ENCODE measurements around the gene CNTD1.
"Not testable (repeated sequence)": the region's sequence is repeated elsewhere in the genome, so short reads cannot be mapped to it uniquely, and the experiment has no call there.

Gene CNTD1, protein sequence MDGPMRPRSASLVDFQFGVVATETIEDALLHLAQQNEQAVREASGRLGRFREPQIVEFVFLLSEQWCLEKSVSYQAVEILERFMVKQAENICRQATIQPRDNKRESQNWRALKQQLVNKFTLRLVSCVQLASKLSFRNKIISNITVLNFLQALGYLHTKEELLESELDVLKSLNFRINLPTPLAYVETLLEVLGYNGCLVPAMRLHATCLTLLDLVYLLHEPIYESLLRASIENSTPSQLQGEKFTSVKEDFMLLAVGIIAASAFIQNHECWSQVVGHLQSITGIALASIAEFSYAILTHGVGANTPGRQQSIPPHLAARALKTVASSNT

DNA sequence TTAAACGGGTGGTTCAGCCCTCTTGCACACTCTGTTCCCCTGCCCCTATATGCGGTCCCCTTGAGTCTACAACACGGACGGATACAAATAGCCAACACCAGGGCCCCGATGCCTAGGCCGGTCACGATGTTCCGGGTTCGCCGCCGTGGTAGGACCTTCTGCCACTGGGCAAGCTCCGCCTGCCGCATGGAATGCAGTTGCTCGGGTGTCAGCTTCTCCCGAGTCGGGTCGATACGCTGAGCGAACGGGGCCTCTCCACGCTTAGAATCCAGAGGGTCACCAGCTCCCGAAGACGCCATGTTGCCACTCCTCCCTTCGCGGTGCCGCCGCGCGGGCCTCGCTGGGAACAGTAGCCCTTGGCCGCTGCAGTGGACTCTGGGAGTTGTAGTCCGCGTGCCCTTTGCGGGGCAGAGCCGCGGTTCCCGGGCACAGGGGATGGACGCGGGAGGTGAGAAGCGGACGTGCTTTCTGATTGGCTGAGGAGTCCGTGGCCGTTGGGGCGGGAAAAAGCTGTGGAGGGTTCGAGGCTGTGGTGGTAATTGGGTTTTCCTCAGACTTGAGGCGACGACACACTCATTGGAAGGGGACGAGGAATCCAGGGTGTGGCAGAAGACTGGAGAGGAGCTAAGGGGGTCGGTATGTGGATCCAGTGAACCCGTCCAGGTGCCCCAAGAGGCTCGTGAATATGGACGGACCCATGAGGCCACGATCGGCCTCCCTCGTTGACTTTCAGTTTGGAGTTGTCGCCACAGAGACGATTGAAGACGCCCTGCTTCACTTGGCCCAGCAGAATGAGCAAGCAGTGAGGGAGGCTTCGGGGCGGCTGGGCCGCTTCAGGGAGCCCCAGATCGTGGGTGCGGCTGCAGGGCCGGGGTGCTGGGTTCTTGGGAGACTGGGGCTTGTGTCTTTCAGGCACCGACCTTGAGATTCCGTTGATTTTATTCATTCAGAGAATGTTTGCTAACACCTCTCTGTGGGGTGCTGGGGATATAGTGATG is at the start of gene CNTD1, which contains the start of gene COA3:
Gene CNTD1, plus strand, starts transcription at position 479 of the 998 bp plus-strand sequence. Its CDS starts 207 bp downstream, at position 686.
Gene COA3, minus strand, starts transcription at position 322 of the 998 bp plus-strand sequence. Its CDS starts 23 bp downstream, at position 299.
- peak; percentile 91 for DNase-seq

DNA sequence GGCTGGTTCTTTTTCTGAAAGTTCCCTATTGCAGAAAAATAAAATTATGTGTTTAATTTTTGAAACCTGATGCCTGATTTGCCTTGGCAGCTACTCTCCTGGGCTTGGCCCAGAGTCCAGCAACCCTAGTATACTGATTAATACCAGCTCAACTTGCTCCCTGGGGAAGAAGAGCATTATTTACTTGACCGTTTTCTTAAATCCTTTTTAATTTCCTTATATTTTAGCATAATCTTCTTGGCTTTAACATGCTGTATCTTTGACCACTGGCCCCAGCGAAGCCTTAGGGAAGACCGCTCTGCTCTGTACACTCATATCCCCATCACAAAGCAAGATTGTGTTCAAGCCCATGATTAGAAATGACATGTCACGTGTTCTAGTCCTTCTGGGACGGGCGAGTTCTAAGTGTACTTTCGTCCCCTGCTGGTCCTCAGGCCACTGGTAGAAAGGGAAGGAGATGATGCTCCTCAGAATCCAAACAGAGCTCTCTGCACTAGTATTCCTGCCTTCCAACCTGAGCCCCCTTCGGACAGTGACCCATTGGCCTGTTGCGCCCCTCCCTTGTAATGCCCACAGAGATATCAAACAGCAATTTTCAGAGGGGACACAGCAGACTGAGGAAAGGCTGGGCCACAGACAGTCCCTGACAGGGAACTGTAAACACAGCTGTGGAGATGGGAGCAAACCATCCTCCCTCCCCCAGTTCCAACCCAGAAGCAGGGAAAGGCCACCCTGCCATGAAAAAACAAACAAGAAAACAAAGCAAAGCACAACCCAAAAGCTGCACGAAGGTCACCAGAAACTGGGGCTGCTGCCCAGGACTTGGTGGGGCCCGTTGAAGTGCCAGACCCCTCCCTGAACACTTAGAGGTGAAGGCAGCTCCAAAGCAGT is 49.5 kb upstream of the CNTD1 start:
- no peak for DNase-seq

DNA sequence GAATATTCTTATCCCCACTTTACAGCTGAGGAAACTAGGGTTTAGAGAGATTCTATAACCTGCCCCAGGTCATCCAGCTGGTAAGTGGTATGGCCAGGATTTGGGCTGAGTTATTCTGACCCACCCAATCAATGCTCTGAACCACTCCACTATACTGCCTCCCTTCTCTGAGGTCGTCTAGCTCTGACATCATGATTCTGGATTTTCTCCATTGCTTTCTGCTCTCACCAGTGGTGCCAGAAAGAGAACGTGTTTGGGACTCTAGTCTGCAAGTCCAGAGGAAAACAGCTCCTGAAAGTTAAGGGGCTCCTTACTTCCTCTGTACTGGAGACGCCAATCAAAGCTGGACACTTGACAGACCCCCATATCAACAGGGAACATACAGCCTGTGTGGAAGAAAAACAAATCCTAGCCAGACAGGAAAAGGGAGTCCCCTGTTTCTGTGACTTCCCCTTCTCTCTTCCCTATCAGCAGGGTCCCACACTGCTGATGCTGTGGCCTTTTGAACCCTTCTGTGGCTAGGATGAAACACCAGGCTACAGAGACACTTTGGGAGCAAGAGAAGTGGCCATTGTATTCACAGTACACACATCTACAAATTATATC is 47.8 kb upstream of the CNTD1 start:
- no peak for DNase-seq

DNA sequence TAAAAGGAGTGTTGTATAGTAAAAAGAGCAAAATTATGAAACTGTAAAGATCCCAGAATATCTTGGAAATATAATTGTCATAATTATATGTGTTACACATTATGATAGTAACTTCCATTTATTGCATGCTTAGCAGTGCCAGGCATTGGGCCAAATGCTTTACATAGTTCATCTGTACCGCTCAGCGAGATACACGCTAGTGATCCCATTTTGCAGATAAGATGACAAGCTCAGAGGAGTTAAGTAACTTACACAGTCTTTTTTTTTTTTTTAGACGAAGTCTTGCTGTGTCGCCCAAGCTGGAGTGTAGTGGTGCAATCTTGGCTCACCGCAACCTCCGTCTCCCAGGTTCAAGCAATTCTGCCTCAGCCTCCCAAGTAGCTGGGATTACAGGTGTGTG is 47.0 kb upstream of the CNTD1 start:
- no peak for DNase-seq

DNA sequence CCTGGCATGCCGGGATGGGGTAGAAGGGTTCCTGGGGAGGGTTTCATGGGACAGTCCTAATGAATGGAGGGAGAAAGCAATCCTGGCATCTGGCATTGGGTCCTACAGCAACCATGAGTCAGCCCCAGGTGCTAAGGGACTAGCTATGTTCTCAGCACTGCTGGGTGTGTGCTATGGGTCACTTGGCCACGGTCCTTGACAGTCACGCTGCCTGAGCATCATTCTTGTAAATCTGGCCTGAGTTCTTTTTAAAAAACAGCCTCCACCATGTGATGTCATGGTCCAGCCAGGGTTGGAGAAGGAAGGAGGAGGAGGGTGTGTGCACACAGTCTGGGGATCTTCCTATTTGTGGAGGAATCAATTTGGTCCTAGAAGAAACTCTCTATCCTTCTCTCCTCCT is 43.9 kb upstream of the CNTD1 start:
- peak; percentile 39 for DNase-seq

DNA sequence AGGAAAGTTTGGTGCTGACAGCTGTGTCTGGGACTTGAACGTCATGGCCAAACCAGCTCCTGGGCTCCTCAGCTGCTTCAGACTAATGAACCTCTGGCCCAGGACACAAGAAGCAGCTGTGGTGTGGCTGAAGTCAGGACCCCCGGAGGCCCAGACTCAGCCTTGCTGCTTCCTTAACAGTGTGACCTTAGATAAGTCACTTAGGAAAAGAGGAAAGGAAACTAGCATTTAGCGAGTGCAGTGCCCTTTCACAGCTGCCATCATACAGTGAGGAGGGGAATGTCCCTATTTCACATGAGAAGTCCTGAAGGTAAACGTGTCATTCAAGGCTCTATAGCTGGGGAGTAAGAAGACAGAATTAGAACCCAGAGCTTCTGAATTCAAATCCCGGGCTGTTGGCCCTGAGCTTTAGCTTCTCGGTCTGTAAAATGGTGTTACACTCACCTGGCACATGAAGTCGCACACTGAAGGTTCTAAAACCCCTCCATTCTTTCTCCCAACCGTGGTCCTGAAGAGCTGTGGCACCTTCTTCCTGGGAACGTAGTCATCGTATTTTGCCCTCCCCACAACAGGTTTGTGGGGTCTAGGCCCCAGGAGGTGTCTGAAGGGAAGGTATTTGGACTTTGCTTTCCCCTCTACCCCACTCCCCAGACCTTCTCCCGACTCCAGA is 38.5 kb upstream of the CNTD1 start:
- DNase-seq = no peak

DNA sequence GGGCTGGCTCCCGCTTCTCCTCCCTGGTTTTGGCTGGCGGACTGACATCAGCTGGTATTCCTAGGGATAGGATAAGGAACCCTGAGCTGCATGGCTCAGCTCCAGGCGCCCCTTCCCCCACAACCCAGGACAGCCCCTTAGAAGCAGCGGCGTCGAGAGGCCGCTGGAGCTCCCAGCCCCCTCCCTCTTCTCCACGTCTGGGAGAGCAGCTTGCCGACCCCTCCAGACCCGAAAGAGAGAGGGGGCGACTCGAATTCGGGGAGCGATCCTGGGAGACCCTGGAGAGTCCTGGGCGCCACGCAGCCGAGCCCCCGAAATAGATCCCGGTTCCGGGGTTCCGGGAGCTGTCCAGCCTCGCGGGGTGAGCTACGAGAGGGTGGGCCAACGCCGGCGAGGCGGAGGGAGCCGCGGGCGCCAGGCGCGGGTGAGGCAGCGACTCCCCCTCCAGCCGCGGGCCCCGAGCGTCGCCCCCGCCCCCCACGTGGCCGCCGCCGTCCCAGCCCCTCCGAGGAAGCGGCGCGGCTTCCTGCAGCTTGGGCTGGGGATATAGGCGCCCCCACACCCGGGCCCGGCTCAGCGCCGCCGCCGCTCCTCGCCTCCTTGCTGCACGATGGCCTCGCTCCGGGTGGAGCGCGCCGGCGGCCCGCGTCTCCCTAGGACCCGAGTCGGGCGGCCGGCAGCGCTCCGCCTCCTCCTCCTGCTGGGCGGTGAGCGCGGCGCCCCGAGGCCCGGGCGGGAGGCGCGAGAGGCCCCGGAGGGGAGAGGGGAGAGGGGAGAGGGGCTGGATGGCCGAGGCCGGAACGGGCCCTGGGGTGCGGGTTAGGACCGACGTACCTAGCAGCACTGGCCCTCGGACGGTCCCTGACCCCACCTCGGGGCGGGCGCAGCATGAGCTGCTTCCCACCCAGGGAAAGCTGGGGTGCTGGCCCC is 37.7 kb upstream of the CNTD1 start, which contains the start of gene RAMP2:
Gene RAMP2, plus strand, starts transcription at position 576 of the 930 bp plus-strand sequence. Its CDS starts 35 bp downstream, at position 611.
- DNase-seq = peak; percentile 69

DNA sequence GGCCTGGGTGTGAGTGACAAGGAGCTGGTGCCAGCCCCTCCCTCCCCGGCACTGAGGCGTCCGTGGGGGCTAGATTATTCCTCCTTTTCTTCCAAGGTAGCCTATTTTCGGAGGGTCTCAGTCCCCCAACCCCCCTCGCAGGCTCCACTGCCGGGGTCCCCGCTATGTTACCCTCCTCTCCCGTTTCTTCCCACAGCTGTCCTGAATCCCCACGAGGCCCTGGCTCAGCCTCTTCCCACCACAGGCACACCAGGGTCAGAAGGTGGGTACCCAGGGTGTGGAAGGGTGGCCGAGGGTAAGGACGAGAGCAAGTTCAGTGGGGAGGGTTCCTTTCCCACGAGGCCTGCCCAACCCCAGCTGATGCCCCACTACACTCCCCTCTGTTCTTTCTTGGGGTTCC is 37.0 kb upstream of the CNTD1 start:
- DNase-seq = no peak

DNA sequence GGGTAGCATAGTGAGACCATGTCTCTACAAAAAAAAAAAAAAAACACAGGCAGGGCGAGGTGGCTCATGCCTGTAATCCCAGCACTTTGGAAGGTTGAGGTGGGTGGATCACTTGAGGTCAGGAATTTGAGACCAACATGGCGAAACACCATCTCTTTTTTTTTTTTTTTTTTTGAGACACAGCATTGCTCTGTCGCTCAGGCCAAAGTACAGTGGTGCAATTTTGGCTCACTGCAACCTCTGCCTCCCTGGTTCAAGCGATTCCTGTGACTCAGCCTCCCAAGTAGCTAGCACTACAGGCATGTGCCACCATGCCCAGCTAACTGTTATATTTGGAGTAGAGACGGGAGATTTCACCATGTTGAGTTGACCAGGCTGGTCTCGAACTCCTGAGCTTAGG is 32.5 kb upstream of the CNTD1 start:
- DNase-seq = no peak

DNA sequence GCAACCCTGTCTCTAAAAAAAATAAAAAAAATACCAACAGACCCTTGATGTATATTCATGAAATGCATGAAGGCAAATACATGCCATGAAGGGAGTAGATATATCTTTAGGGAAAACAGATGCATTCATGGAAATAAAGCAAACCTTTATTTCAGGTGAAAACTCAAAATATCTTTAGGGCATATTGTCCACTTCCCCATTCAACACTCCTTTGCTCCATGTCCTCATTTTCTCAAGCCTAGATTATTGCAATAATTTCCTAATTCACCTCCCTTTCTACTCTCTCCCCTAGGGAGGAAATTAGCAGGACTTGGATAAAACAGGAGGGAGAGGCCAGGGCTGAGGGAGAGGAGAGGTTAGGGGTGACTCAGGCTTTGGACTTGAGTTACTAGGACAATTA is 31.1 kb upstream of the CNTD1 start:
- DNase-seq = no peak

DNA sequence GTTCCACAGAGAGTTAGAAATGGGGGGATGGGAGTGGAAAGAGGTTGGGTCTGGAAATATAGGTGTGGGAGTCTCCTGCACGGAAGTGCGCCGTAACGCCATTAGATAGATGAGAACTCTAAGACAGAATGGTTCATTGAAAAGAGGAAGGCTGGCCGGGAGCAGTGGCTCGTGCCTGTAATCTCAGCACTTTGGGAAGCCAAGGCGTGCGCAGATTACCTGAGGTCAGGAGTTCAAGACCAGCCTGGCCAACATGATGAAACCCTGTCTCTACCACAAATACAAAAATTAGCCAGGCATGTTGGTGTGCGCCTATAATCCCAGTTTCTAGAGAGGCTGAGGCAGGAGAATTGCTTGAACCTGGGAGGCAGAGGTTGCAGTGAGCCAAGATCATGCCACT is 30.7 kb upstream of the CNTD1 start:
- DNase-seq = not testable (repeated sequence)

DNA sequence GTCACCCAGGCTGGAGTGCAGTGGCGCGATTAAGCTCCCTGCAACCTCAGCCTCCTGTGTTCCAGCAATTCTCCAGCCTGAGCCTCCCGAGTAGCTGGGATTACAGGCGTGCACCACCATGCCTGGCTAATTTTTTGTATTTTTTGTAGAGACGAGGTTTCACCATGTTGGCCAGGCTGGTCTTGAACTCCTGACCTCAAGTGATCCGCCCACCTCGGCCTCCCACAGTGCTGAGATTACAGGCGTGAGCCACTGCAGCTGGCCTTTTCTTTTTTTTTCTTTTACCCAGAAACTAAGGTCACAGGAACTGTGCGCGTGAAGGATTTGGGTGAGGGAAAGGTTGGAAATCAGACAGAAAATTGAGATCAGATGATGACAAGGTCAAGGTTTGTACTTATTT is 28.7 kb upstream of the CNTD1 start:
- DNase-seq = not testable (repeated sequence)

DNA sequence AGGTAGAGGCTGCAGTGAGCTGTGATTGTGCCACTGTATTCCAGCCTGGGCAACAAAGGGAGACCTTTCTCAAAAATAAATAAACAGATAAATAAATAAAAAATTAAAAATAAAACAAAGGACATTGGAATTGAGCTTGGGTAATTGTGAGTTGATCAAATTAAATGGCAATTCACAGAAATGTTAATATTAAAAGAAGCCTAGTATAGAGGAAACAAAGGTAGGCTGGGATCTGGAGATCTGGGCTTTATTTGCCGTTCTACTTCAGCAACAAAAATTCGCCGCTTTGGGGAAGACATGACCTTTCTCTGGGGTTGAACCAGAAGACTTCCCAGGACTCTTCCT is 25.7 kb upstream of the CNTD1 start:
- no peak for DNase-seq

DNA sequence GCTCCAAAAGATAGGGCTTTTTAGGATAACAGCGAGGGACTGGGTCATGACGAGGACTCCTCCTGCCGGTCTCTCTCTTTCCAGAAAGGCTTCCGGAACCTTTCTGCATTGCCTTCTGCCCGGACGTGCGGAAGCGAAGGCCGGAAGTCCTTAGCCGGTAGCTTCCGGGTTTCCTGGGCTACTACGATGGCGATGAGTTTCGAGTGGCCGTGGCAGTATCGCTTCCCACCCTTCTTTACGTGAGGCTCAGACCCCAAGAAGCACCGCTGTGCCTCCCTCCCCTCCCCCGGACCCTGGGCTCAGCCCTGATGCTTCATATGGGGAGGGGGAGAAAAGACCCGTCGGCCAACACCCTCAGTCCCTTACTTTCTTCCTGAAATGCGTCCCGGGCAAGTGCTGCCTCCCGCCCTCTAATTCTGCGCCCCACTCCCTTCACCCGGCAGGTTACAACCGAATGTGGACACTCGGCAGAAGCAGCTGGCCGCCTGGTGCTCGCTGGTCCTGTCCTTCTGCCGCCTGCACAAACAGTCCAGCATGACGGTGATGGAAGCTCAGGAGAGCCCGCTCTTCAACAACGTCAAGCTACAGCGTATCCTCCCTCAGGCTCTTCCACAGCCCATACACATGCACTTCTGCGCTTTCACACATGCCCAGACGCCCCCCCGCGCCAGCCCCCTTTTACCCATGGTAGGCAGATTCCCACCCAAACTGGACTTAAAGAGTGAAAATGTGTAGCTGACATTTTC is 25.2 kb upstream of the CNTD1 start, which contains the start of gene VPS25:
Gene VPS25, plus strand, starts transcription at position 160 of the 746 bp plus-strand sequence. Its CDS starts 27 bp downstream, at position 187.
- DNase-seq = peak; percentile 86

DNA sequence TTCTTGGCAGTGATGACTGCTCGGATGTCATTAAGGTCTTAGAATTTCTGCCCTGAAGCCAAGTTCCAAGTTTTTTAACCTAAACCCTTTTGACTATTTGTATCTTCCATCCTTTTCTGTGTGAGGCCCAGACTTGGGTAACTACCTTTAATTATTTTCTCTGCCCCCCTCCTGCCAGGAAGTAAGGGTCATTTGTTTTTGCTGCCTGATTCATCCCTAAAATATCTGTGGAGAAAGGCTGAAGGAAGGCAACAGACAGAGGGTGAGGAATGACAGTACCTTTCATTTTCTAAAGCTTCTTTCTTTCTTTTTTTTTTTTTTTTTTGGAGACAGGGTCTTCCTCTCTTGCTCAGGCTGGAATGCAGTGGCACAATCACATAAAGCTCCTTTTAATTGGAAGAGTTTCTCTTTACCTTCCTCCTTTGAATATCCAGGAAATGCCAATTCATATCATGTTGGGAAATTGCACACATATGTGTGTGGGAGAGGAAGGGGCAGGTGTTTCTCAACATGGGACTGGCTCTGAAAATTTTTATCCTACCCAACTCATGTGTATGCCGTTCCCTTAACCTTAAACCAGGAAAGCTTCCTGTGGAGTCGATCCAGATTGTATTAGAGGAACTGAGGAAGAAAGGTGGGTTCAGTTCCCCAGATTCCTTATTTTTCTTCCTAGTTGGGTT is 24.5 kb upstream of the CNTD1 start:
- no peak for DNase-seq

DNA sequence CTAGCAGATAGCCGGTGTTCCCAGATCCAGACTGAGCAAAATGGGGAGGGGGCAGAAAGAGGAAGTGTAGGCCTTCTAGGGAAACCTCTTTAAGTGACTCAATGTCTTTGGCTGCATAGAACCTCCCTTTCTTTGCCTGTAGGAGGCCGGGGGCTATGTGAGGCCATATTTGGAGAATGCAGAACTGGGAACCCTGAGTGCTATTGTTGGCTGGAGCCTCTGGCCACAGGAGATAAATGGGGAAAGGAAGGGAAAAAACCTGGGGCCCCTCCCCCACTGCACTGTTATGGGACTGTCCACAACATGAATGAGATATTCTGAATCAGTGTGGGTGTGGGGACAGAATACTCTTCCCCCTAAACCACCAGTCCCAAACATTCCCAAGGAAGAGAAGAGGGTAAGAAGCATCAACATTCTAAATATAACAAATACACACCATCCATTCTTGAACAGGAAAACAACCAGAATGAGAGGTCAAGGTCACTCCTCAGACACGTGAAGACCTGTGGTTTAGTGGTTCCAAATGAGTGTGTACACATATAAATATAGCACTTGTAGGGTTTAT is 23.0 kb upstream of the CNTD1 start:
- no peak for DNase-seq

DNA sequence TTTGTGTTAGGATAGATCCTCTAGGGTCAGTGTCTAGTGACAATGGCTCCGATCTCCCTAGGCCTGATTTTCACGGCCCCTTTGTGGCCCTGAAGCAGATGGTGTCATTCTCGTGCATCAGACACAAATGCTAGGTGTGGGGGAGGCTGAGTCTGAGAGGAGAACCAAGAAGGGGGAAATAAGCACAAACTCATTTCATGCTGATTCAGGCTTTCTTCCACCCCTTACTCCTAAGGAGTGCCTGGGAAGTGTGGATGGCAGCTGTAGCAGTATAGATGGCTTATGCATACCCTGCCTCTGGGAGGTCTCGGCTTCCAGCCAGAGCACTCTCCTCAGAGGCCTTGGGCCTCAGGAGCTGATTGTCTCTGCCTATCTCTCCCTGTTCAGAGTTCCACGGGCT is 20.1 kb upstream of the CNTD1 start:
- no peak for DNase-seq

DNA sequence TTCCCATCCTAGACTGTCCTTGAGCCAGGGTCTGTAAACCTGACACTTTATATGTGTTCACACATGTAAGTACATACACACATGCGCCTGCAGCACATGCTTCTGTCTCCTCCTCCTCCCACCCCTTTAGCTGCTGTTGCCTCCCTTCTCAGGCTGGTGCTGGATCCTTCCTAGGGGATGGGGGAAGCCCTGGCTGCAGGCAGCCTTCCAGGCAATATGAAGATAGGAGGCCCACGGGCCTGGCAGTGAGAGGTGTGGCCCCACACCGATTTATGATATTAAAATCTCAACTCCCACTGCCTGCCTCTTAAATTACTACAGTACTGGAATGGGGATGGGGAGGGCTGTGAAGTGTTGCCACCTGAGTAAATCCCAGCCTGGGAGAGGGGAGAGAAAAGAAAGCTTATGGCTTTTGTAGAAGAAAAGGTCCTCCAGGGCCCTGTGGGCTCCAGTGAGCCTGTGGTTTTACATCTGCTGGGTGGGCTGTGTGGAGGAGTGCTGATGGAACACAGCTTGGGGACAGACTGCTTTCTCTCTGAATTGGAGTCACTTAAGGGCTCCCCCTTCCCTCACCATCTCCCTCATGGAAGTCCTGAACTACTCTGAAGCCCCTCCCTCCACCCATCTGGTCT is 19.2 kb upstream of the CNTD1 start:
- DNase-seq = no peak
